Naive thymus-derived CD8-positive, alpha-beta T cell (primary cell): ENCODE results near the gene IGHMBP2. TPM values are rescaled to one million over a fixed set of nuclear protein-coding genes. Genes with fewer than 3 reads are reported as not detected.

Source experiments
- ATAC-seq, 2 donors: fragments of 150-1000 bp; cut with Tn5 transposase in 1 of 2; sonication (Bioruptor Pico), chemical (Tn5 transposase) in 1 of 2; 1 replicate in 1 of 2; 2 replicates in 1 of 2; pipeline ENCODE4 v1.10.0; 2021; ENCODE audit warnings: mild to moderate bottlenecking in 2 of 2, moderate library complexity in 2 of 2
- POLR2A ChIA-PET: fragments of 350-600 bp; sonication (Branson Sonifier 250); formaldehyde crosslinking; loops from one replicate; lab custom pipeline; 2021; ENCODE audit warnings: antibody characterized with exemption; lab: Charles Lee
- DNase-seq, 10 donors: peaks; one replicate each; pipeline versions ENCODE4 v3.0.0 to v3.0.0-alpha.2; 2020 to 2022
- H3K27ac Mint-ChIP-seq, 10 donors: one replicate each; pipeline ENCODE4 v1.8.0; 2020 to 2022; ENCODE audit warnings: mild to moderate bottlenecking in 10 of 10, mixed read lengths in 10 of 10, moderate library complexity in 4 of 10, inconsistent platforms in 1 of 10
- H3K27me3 Mint-ChIP-seq, 5 donors: one replicate each; pipeline ENCODE4 v1.8.0; 2021 to 2022; ENCODE audit warnings: mixed read lengths in 5 of 5
- H3K36me3 Mint-ChIP-seq, 3 donors: one replicate each; pipeline ENCODE4 v1.8.0; 2020 to 2022; ENCODE audit warnings: mixed read lengths in 3 of 3, mild to moderate bottlenecking in 2 of 3, inconsistent platforms in 1 of 3
- H3K4me1 Mint-ChIP-seq, 4 donors: one replicate each; pipeline ENCODE4 v1.8.0; 2021 to 2022; ENCODE audit warnings: mixed read lengths in 4 of 4
- H3K4me3 Mint-ChIP-seq, 10 donors: one replicate each; pipeline ENCODE4 v1.8.0; 2020 to 2022; ENCODE audit warnings: mild to moderate bottlenecking in 10 of 10, mixed read lengths in 10 of 10, moderate library complexity in 6 of 10, inconsistent platforms in 1 of 10
- H3K9me3 Mint-ChIP-seq, 9 donors: one replicate each; pipeline ENCODE4 v1.8.0; 2020 to 2022; ENCODE audit warnings: mixed read lengths in 9 of 9, mild to moderate bottlenecking in 3 of 9, inconsistent platforms in 1 of 9, moderate library complexity in 1 of 9
- polyA plus RNA-seq, 3 donors: library from polyadenylated mRNA; unstranded; fragments of 300-500 nt; fragmentation: Illumina TruSeq; gene quantifications; one replicate each; pipeline ENCODE4 v1.2.3, GENCODE V29; 2021
- total RNA-seq, 8 experiments: library from RNA in 2 of 8; stranded (reverse) in 2 of 8; gene quantifications; one replicate each; pipeline ENCODE4 v1.2.3 and lab custom pipeline; 2021 to 2026

The IGHMBP2 gene
- total and polyA plus RNA-seq, 5 experiments from 2014 or later = 5.1 to 32.5 (median 10.5) TPM

DNA sequence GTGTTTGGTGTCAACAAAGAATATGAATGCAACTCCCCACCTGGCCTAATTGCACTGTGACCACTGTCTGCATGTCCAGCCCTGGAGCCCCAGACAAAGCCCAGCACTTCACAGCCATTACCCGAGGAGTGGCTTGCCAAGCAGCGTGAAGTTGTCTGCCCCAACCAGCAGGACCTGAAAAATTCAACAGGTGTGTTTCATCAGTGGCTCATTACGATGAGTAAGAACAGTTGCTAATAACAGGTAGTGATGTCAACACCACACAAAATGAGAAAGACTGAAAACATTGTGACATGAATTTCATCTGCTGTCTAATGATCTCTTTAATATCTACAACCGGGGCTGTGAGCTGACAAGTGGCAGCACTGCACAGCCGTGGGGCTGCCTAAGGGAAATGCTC, 10.4 kb upstream of the IGHMBP2 start:
- H3K4me3 Mint-ChIP-seq = no peak overlapping the region
- H3K27me3 Mint-ChIP-seq = no peaks in the 10 kb centered on the region
- POLR2A ChIA-PET = no interaction called here
- peaks cover 0 to 67% (median 21%) of the 10 kb centered on the region in 3 donors for H3K36me3 Mint-ChIP-seq
- H3K4me1 Mint-ChIP-seq = no peaks in the 10 kb centered on the region
- H3K9me3 Mint-ChIP-seq = no peaks in the 10 kb centered on the region
- DNase-seq (no peak), ATAC-seq (no peak)
- H3K27ac Mint-ChIP-seq = peak overlapping the region in 1 of 10 donors; percentile 62

DNA sequence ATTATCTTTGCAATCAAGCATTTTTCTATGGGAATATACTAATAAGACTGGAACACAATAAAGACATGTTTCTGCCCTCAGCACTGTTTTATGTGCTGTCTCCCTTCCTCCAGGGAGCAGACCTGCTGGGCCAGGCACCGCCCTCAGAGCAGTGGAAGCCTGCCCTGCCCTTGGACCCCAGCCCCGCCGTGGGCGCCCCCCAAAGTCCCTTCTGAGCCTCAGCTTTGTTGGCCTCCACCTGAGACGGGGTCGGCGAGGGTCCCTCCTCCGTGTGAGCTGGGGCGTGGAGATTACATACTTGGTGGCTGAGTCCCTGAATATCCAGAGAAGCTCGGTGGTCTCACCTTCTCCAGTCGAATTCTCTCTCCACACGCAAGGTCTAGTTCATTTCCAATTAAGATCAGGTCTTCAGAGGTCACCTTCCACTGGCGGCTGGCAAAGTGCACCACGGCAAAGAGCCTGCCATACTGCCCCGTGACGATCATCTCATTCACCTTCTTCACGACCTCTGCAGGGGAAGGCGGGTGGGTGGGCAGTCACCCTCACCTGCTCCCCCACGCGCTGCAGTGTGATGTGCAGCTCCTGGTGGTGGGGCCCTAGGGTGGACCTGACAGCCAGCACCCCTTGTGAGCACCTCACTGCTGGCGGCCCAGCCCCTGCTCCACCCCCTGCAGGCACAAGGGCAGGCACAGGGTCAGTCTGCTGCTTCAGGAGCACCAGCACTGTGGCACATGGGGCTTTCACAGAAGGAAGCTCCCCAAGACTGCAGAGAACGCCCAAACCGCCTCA, 7.3 kb upstream of the IGHMBP2 start:
- DNase-seq (no peak), ATAC-seq (no peak)
- Mint-ChIP-seq H3K27ac (no peak overlapping the region), H3K4me3 (no peak overlapping the region), H3K36me3 (peaks cover 0 to 80% (median 14%) of the 10 kb centered on the region in 3 donors), H3K4me1 (peaks cover 2 to 6% (median 3%) of the 10 kb centered on the region in 4 donors), H3K27me3 (no peaks in the 10 kb centered on the region), H3K9me3 (no peaks in the 10 kb centered on the region)
- POLR2A ChIA-PET = no interaction called here

DNA sequence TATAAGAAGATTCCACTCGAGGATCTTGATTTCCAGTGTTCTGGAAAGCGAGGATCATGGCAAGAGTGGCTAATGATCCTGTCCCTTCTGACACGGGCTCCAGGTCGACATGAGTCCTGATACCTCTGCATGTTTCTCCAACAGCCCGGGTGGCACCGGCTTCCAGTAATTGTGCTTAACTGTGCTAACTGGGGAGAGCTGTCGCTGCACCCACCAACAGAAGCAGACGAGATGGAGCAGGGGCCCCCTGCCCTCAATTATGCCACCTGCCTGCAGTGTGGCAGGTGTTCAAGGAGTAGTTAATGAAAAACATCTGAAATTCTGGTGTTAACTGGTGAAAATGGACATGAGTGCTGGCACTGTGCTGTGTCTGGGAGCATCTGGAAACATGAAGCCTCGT, 6.2 kb upstream of the IGHMBP2 start:
- POLR2A ChIA-PET = no interaction called here
- peaks cover 0 to 74% (median 13%) of the 10 kb centered on the region in 3 donors for H3K36me3 Mint-ChIP-seq
- peaks cover 10 to 15% (median 13%) of the 10 kb centered on the region in 4 donors for H3K4me1 Mint-ChIP-seq

DNA sequence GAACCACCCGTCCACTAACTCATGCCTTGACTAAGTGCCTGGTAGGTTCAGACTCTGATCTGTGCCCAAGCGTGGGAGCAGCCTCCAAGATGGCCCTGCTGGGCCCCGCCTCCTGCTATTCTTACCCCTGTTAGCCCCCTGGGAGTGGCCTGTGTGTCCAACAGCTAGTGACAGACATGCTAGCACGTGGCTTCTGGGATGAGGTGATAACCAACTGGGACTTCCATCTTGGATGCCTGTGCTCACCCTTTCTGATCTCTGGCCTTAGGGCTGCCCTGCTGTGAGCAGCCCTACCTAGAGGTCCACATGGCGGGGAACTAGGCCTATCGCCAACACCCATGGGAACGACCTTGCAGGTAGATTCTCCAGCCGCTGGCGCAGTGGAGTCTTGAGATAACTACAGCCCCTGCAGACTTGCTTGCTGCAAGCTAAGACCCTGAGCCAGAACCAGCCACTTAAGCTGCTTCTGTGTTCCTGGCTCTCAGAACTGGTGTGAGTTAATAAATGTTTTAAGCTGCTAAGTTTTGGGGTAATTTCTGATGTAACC, 2.8 kb upstream of the IGHMBP2 start:
- Mint-ChIP-seq H3K4me3 (peak overlapping the region in 1 of 10 donors; percentile 25), H3K27ac (no peak overlapping the region), H3K36me3 (peaks cover 0 to 46% (median 10%) of the 10 kb centered on the region in 3 donors), H3K4me1 (peaks cover 30 to 46% (median 45%) of the 10 kb centered on the region in 4 donors), H3K9me3 (no peaks in the 10 kb centered on the region), H3K27me3 (no peaks in the 10 kb centered on the region)
- POLR2A ChIA-PET = no interaction called here
- no peak for ATAC-seq
- DNase-seq = no peak

More for the DNA sequence above, 6.2 kb upstream of the IGHMBP2 start:
- H3K27me3 Mint-ChIP-seq = no peaks in the 10 kb centered on the region
- H3K4me3 Mint-ChIP-seq = no peak overlapping the region
- DNase-seq (no peak), ATAC-seq (no peak)
- H3K9me3 Mint-ChIP-seq = no peaks in the 10 kb centered on the region
- no peak overlapping the region for H3K27ac Mint-ChIP-seq

DNA sequence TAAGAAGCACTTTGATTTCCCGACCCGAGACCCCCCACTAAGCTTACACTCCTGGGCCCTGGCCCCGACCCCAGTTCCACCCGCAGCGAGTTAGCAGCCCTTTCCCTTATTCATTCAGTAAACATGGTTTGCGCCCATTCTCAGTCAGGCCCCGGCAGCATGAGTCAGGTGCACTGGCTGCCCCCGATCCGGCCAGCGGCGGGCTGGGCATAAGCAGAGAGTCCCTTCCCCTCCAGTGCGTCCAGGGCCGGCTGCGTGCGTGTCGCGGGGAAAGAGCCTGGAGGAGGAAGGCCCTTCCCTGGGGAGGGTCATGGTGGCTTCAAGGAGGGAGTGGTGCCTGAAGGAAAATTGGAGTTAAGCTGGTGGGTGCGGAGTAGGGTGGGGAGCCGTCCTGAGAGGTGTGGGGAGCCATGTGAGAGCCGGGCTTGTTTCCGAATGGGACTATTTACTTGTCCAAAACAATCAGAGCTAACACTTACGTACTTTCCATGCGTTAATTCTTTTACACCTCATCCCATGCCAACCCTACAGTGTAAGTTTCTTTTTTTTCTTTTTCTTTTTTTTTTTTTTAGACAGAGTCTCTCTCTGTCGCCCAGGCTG, 657 bp downstream of the IGHMBP2 start:
- no peaks in the 10 kb centered on the region for H3K27me3 Mint-ChIP-seq
- peaks cover 36 to 49% (median 47%) of the 10 kb centered on the region in 4 donors for H3K4me1 Mint-ChIP-seq
- H3K36me3 Mint-ChIP-seq = peaks cover 0 to 35% (median 5%) of the 10 kb centered on the region in 3 donors
- DNase-seq (peak in 5 of 10 donors; percentile 5 to 27 (median 23)), ATAC-seq (peak; percentile 39 to 51)
- POLR2A ChIA-PET = interaction anchor here (0.6 to 1.0 kb wide), 3 partner anchors 10 to 148 kb away, joined by 3 to 4 read pairs (median 3); no protein-coding TSS in a partner anchor
- peak overlapping the region; percentile 74 to 98 (median 94) for H3K27ac Mint-ChIP-seq
- H3K9me3 Mint-ChIP-seq = no peaks in the 10 kb centered on the region
- H3K4me3 Mint-ChIP-seq = peak overlapping the region; percentile 95 to 98 (median 98)

DNA sequence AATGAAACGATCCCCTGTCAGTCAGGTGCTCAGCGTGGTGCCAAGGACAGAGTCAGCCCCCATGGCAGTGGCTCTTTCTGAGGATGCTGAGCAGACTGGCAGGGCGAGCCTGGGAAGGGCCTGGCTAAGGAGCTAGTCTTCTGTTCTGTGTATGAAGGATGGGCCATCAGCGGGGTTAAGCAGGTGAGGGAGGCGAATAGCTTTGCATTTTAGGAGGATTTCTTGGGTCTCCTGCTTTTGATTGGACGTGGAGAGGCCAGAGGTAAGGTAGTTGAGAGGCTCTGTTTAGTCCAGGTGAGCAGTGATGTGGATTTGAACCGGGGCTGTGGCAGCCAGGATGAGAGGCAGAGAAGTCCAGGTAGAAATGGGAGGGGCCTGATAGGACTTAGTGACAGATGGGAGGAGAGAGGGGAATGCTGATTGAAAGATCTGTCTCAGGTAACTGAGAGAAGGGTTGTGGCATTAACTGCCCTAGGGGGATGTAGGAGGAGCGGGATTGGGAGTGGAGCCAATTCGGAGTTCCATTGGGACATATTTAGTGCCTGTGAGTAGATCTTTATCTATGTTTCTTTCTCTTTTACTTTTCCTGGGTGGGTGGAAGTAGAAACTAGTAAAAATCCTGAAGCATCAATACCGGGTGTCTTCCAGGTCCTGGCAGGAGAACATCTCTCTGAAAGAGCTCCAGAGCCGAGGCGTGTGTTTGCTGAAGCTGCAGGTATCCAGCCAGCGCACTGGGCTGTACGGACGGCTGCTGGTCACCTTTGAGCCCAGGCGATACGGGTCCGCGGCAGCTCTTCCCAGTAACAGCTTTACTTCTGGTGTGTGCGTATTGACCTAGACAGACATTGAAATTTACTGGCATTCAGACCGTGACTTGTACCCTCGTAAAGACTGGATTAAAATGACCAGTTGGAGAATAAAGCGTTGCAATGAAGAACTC, 2.0 kb downstream of the IGHMBP2 start:
- Mint-ChIP-seq H3K36me3 (peaks cover 0 to 36% (median 1%) of the 10 kb centered on the region in 3 donors), H3K9me3 (no peaks in the 10 kb centered on the region), H3K27me3 (no peaks in the 10 kb centered on the region), H3K4me3 (peak overlapping the region; percentile 95 to 98 (median 98)), H3K4me1 (peaks cover 36 to 49% (median 43%) of the 10 kb centered on the region in 4 donors), H3K27ac (peak overlapping the region in 6 of 10 donors; percentile 29 to 98 (median 92))
- ATAC-seq (no peak), DNase-seq (no peak)
- POLR2A ChIA-PET = no interaction called here

DNA sequence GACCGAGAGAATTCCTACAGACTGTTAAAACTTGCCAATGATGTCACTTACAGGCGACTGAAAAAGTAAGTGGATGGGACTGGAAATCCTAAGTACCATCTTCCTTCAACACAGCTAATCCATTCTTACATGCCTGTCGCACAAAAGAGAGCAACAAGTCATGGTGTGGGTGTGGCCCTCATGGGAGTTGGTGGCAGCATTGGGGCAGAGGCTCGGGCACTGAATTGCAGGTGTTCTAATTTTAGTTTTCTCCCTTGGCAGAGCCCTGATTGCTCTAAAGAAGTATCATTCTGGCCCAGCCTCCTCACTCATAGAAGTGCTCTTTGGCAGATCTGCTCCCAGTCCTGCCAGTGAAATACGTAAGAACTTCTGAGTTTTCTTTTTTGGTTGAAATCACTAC, 4.6 kb downstream of the IGHMBP2 start:
- Mint-ChIP-seq H3K27ac (no peak overlapping the region), H3K9me3 (no peaks in the 10 kb centered on the region), H3K27me3 (no peaks in the 10 kb centered on the region), H3K36me3 (peaks cover 0 to 55% (median 9%) of the 10 kb centered on the region in 3 donors), H3K4me3 (no peak overlapping the region), H3K4me1 (peaks cover 19 to 27% (median 26%) of the 10 kb centered on the region in 4 donors)
- DNase-seq (no peak), ATAC-seq (no peak)
- POLR2A ChIA-PET = no interaction called here

DNA sequence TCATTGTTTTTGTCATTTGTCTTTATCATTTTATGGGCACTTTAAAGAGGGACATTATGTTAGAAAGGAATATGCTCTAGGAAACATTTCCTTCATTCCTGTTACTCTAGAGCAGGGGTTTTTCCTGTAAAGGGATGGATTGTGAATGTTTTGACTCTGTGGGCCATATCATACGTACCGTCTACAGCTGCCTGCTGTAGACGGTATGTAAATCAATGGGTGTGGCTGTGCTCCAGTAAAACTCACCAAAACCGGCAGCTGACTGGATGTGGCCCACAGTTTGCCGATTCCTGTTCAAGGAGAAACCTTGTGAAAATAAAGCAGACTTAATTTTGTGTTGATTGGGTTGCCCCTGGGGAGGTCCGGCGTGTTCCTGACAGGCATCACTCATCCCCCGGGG, 7.3 kb downstream of the IGHMBP2 start:
- POLR2A ChIA-PET = no interaction called here
- no peaks in the 10 kb centered on the region for H3K27me3 Mint-ChIP-seq
- no peak overlapping the region for H3K4me3 Mint-ChIP-seq
- DNase-seq (no peak), ATAC-seq (no peak)
- H3K4me1 Mint-ChIP-seq = peaks cover 1 to 6% (median 4%) of the 10 kb centered on the region in 4 donors
- H3K9me3 Mint-ChIP-seq = no peaks in the 10 kb centered on the region
- H3K27ac Mint-ChIP-seq = no peak overlapping the region
- H3K36me3 Mint-ChIP-seq = peaks cover 0 to 75% (median 15%) of the 10 kb centered on the region in 3 donors

DNA sequence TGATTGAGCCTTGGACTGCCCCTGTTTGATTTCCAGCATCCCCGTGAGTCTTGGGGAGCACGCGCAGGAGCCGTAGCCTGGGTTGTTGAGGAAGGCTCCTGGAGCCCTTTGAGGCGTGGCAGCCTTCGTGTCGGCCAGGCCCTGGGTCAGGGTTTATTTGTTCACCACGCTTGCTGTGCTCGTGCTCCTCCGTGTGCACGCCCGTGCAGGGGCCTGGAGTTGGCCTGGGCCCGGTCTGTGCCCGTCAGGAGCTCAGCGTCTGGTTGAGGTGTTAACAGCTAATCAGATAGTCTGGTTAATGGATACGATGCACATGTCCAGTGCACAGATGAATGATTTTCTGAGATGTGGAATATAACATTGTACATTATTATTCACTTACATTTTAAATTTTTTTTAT, 8.0 kb downstream of the IGHMBP2 start:
- POLR2A ChIA-PET = no interaction called here
- H3K4me1 Mint-ChIP-seq = peaks cover 0 to 5% (median 2%) of the 10 kb centered on the region in 4 donors
- no peaks in the 10 kb centered on the region for H3K27me3 Mint-ChIP-seq
- no peak for DNase-seq
- H3K36me3 Mint-ChIP-seq = peaks cover 0 to 83% (median 18%) of the 10 kb centered on the region in 3 donors
- H3K4me3 Mint-ChIP-seq = no peak overlapping the region
- ATAC-seq = no peak
- H3K9me3 Mint-ChIP-seq = no peaks in the 10 kb centered on the region
- no peak overlapping the region for H3K27ac Mint-ChIP-seq

DNA sequence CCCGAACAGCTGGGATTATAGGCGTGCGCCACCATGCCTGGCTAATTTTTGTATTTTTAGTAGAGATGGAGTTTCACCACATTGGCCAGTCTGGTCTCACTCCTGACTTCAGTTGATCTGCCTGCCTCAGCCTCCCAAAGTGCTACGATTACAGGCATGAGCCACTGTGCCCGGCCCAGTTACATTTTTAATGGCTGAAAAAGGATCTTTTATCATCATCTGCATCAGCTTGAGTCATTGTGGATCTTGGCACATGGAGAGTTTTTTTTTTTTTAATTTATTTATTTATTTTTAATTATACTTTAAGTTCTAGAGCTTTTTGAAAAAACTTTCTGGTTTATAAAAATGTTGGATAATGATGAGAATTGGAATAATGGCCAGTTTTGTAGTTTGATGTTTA, 8.6 kb downstream of the IGHMBP2 start:
- Mint-ChIP-seq H3K36me3 (peaks cover under 1 to 86% (median 19%) of the 10 kb centered on the region in 3 donors), H3K9me3 (no peaks in the 10 kb centered on the region), H3K27ac (no peak overlapping the region), H3K27me3 (no peaks in the 10 kb centered on the region), H3K4me1 (peaks cover 0 to 5% (median 2%) of the 10 kb centered on the region in 4 donors), H3K4me3 (no peak overlapping the region)
- DNase-seq (no peak), ATAC-seq (no peak)
- POLR2A ChIA-PET = no interaction called here

DNA sequence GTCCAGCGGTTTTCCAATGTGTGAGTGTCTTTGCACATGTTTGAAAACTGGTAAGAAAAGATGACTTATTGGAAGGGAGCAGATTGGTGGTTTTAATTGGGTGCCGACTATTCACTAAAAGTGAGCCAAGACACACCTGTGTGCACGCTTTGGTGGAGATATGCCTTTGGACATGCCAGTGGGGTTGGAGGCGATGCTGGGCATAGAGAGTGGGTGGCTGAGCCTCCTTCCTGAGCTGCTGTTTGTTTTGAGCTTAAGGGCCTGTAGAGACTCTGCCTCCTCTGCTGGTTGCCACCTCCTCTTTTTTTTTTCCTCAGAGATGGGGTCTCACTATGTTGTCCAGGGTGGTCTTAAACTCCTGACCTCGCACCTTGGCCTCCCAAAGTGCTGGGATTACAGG, 9.5 kb downstream of the IGHMBP2 start:
- Mint-ChIP-seq H3K27ac (no peak overlapping the region), H3K4me1 (peaks cover 0 to 5% (median under 1%) of the 10 kb centered on the region in 4 donors), H3K36me3 (peaks cover 5 to 88% (median 21%) of the 10 kb centered on the region in 3 donors), H3K4me3 (no peak overlapping the region), H3K27me3 (no peaks in the 10 kb centered on the region), H3K9me3 (no peaks in the 10 kb centered on the region)
- ATAC-seq (no peak), DNase-seq (no peak)
- POLR2A ChIA-PET = no interaction called here

DNA sequence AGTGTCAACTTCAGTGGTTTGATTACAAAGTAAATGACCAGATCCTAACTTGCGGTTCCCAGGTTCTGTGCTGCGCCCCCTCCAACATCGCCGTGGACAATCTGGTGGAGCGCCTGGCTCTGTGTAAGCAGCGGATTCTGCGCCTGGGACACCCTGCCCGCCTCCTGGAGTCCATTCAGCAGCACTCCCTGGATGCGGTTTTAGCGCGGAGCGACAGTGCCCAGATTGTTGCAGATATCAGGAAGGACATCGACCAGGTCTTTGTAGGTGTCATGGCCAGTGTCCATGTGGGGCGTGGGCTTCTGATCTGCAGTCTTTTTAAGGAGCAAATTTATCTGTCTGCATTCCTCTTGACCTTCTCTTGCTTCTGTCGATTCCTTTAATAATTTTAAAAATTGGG, 11.1 kb downstream of the IGHMBP2 start:
- POLR2A ChIA-PET = interaction anchor here (0.7 kb wide), 1 partner anchor 10 kb away, joined by 4 read pairs; no protein-coding TSS in a partner anchor
- no peak for ATAC-seq
- Mint-ChIP-seq H3K4me3 (no peak overlapping the region), H3K9me3 (no peaks in the 10 kb centered on the region), H3K27ac (no peak overlapping the region), H3K4me1 (peaks cover 0 to 8% (median 3%) of the 10 kb centered on the region in 4 donors), H3K36me3 (peaks cover 5 to 89% (median 32%) of the 10 kb centered on the region in 3 donors), H3K27me3 (no peaks in the 10 kb centered on the region)
- DNase-seq = no peak
